Liver (tissue), 3 donors: Measurements from ENCODE around the gene SUGP2.

ENCODE experiments used
- CTCF ChIP-seq: fragments of 150-350 bp; IDR thresholded peaks from 2 replicates; pipeline ENCODE4 v1.5.1; 2017; ENCODE audit warnings: improper control_type of control experiment, low read depth, low read length; ENCODE audit not compliant: missing input control
- EGR1 ChIP-seq, 2 donors: IDR thresholded peaks; 2 replicates each; pipeline ENCODE4 v1.6.1; 2016 to 2018; ENCODE audit warnings: antibody characterized with exemption in 2 of 2, low read depth in 2 of 2
- FOXA1 ChIP-seq: IDR thresholded peaks from 2 replicates; pipeline ENCODE4 v1.6.1; 2016; ENCODE audit warnings: antibody characterized with exemption
- FOXA2 ChIP-seq: IDR thresholded peaks from 2 replicates; pipeline ENCODE4 v1.6.1; 2016; ENCODE audit warnings: antibody characterized with exemption
- HNF4G ChIP-seq: IDR thresholded peaks from 2 replicates; pipeline ENCODE4 v1.6.1; 2016; ENCODE audit warnings: antibody characterized with exemption
- JUND ChIP-seq, 2 donors: IDR thresholded peaks; 2 replicates each; pipeline ENCODE4 v1.6.1; 2016; ENCODE audit warnings: antibody characterized with exemption in 2 of 2
- MAX ChIP-seq: IDR thresholded peaks from 2 replicates; pipeline ENCODE4 v1.6.1; 2016; ENCODE audit warnings: antibody characterized with exemption
- RAD21 ChIP-seq, 2 donors: IDR thresholded peaks; 2 replicates each; pipeline ENCODE4 v1.6.1; 2016; ENCODE audit warnings: antibody characterized with exemption in 2 of 2, mild to moderate bottlenecking in 2 of 2
- REST ChIP-seq: IDR thresholded peaks from 2 replicates; pipeline ENCODE4 v1.6.1; 2016; ENCODE audit warnings: antibody characterized with exemption, mild to moderate bottlenecking
- SP1 ChIP-seq: IDR thresholded peaks from 2 replicates; pipeline ENCODE4 v1.6.1; 2018; ENCODE audit warnings: antibody characterized with exemption, mild to moderate bottlenecking
- ZBTB33 ChIP-seq: IDR thresholded peaks from 2 replicates; pipeline ENCODE4 v1.6.1; 2016; ENCODE audit warnings: antibody characterized with exemption
- donor health status: healthy.
- donor health status: healthy.

GRCh38 chr19:19079571-19079970 lies 46.3 kb upstream of the SUGP2 start:
- TF ChIP-seq CTCF, result no peak
- no peak for TF ChIP-seq RAD21 (IDR thresholded peaks at IDR 0.05)
- TF ChIP-seq REST, result no peak
- TF ChIP-seq JUND (IDR thresholded peaks at IDR 0.05), result no peak
- TF ChIP-seq FOXA1, result no peak
- TF ChIP-seq ZBTB33, result no peak
- TF ChIP-seq FOXA2, result no peak
- no peak for TF ChIP-seq HNF4G
- no peak for TF ChIP-seq EGR1 (IDR thresholded peaks at IDR 0.05; ENCODE audit: low read depth in 2 of 2)
- TF ChIP-seq SP1, result no peak
- TF ChIP-seq MAX, result no peak
